Measurements from ENCODE around the gene BFSP1.

GRCh38 chr20:17542481-17542880 is 11.3 kb upstream of the BFSP1 start:
- TF ChIP-seq POLR2A (IDR thresholded peaks at IDR 0.05) = no peak
- TF ChIP-seq, protein P1, sequence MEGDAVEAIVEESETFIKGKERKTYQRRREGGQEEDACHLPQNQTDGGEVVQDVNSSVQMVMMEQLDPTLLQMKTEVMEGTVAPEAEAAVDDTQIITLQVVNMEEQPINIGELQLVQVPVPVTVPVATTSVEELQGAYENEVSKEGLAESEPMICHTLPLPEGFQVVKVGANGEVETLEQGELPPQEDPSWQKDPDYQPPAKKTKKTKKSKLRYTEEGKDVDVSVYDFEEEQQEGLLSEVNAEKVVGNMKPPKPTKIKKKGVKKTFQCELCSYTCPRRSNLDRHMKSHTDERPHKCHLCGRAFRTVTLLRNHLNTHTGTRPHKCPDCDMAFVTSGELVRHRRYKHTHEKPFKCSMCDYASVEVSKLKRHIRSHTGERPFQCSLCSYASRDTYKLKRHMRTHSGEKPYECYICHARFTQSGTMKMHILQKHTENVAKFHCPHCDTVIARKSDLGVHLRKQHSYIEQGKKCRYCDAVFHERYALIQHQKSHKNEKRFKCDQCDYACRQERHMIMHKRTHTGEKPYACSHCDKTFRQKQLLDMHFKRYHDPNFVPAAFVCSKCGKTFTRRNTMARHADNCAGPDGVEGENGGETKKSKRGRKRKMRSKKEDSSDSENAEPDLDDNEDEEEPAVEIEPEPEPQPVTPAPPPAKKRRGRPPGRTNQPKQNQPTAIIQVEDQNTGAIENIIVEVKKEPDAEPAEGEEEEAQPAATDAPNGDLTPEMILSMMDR (IDR thresholded peaks at IDR 0.05) = no peak
